PC-9 (cell line): Measurements from ENCODE around the gene ARHGEF37. TPM values are rescaled to one million over a fixed set of nuclear protein-coding genes. Genes with fewer than 3 reads are reported as not detected.
A peak's percentile ranks its signal among the peaks of the same experiment; 100 is the strongest.

Experiments used
- BruUV-seq: library from RNA; stranded (reverse); fragments of 400-500 nt; replicated peaks from 2 replicates; lab custom pipeline; 2021; lab: Mats Ljungman, UMichigan
- CTCF ChIA-PET: fragments of 300-600 bp; sonication (Branson Sonifier 250); formaldehyde crosslinking; loops from one replicate; lab custom pipeline; 2022; ENCODE audit warnings: antibody characterized with exemption; lab: Charles Lee
- POLR2A ChIA-PET: fragments of 300-600 bp; sonication (Branson Sonifier 250); formaldehyde crosslinking; loops from one replicate; lab custom pipeline; 2022; ENCODE audit warnings: antibody characterized with exemption; ENCODE audit not compliant: unreplicated experiment; lab: Charles Lee
- DNase-seq, 2 experiments: peaks; one replicate each; pipeline versions ENCODE4 v3.0.0 to v3.0.0-alpha.2; 2015 to 2022; ENCODE audit warnings: mixed read lengths in 1 of 2
- H2AFZ ChIP-seq: fragments of 200-600 bp; sonication (generic); 2 replicates; pipeline ENCODE4 v1.8.1; 2017; ENCODE audit warnings: antibody characterized with exemption
- H3F3A ChIP-seq: fragments of 200-600 bp; sonication (generic); 2 replicates; pipeline ENCODE4 v1.8.1; 2017; ENCODE audit warnings: antibody characterized with exemption, mild to moderate bottlenecking, low read depth; ENCODE audit not compliant: insufficient read depth
- H3K27ac ChIP-seq: fragments of 200-600 bp; sonication (generic); 2 replicates; pipeline ENCODE4 v1.6.1; 2016; ENCODE audit warnings: mixed run types
- H3K27me3 ChIP-seq: fragments of 200-600 bp; sonication (generic); 2 replicates; pipeline ENCODE4 v1.6.1; 2016; ENCODE audit warnings: low read depth, mixed run types; ENCODE audit not compliant: insufficient read depth
- H3K36me3 ChIP-seq: fragments of 200-600 bp; sonication (generic); 2 replicates; pipeline ENCODE4 v1.6.1; 2016; ENCODE audit warnings: low read depth, mixed run types
- H3K4me1 ChIP-seq: fragments of 200-600 bp; sonication (generic); replicated peaks from 2 replicates; pipeline ENCODE4 v1.6.1; 2016; ENCODE audit warnings: mixed run types; ENCODE audit not compliant: insufficient read depth
- H3K4me2 ChIP-seq: fragments of 200-600 bp; sonication (generic); 2 replicates; pipeline ENCODE4 v1.6.1; 2017; ENCODE audit warnings: mixed run types
- H3K4me3 ChIP-seq: fragments of 200-600 bp; sonication (generic); 2 replicates; pipeline ENCODE4 v1.6.1; 2016; ENCODE audit warnings: mixed run types
- H3K79me2 ChIP-seq: fragments of 200-600 bp; sonication (generic); 2 replicates; pipeline ENCODE4 v1.6.1; 2017; ENCODE audit warnings: low read depth, mixed run types
- H3K9me2 ChIP-seq: fragments of 200-600 bp; sonication (generic); 2 replicates; pipeline ENCODE4 v1.8.1; 2017; ENCODE audit warnings: mild to moderate bottlenecking; ENCODE audit not compliant: insufficient read depth
- H3K9me3 ChIP-seq: fragments of 200-600 bp; sonication (generic); 2 replicates; pipeline ENCODE4 v1.8.1; 2016; ENCODE audit warnings: low read depth; ENCODE audit not compliant: insufficient read depth
- H4K20me1 ChIP-seq: fragments of 200-600 bp; sonication (generic); 2 replicates; pipeline ENCODE4 v1.8.1; 2017; ENCODE audit not compliant: insufficient read depth
- CTCF ChIP-seq: fragments of 200-600 bp; sonication (generic); conservative IDR thresholded peaks from 2 replicates; pipeline ENCODE4 v1.6.1; 2017; ENCODE audit warnings: mixed run types, antibody characterized with exemption, mild to moderate bottlenecking, moderate library complexity
- EZH2 ChIP-seq: fragments of 200-600 bp; sonication (generic); IDR thresholded peaks from 2 replicates; pipeline ENCODE4 v1.8.0; 2017; ENCODE audit warnings: antibody characterized with exemption, low read depth
- intact Hi-C: fragments of 100-400 bp; cut with micrococcal nuclease; formaldehyde crosslinking; loops from one replicate; pipeline ENCODE4 v1.10.0; 2022; ENCODE audit not compliant: unreplicated experiment
- total RNA-seq: library from RNA; stranded (reverse); gene quantifications from 2 replicates; pipeline ENCODE4 v1.2.3, GENCODE V29; 2021

Gene ARHGEF37
- total RNA-seq, 1 experiment from 2014 or later: 5.5 TPM

GRCh38 chr5:149546974-149547373 is 34.3 kb upstream of the ARHGEF37 start:
- H2AFZ ChIP-seq: no peak overlapping the region
- peaks cover 58% of the 10 kb centered on the region for H3K36me3 ChIP-seq
- H3K4me3 ChIP-seq: peak overlapping the region; percentile 40; the same call in 1 of the 2 replicates
- peaks cover 63% of the 10 kb centered on the region for H3F3A ChIP-seq
- BruUV-seq: no TSS peak
- no peaks in the 10 kb centered on the region for H3K9me3 ChIP-seq
- POLR2A ChIA-PET: interaction anchor here (0.5 to 1.1 kb wide), 8 partner anchors 15 to 774 kb away, joined by 3 to 11 read pairs (median 4); no protein-coding TSS in a partner anchor
- no peaks in the 10 kb centered on the region for H3K9me2 ChIP-seq
- H4K20me1 ChIP-seq: peaks cover 60% of the 10 kb centered on the region
- no peaks in the 10 kb centered on the region for H3K27me3 ChIP-seq
- peaks cover 91% of the 10 kb centered on the region for H3K79me2 ChIP-seq
- peak overlapping the region; percentile 86 for H3K27ac ChIP-seq
- H3K4me1 ChIP-seq: peaks cover 43% of the 10 kb centered on the region
- peak overlapping the region; percentile 96 for H3K4me2 ChIP-seq
- intact Hi-C loops: no loop called here
- TF ChIP-seq EZH2: no peak
- TF ChIP-seq CTCF: no peak
- CTCF ChIA-PET: interaction anchor here (0.6 to 0.7 kb wide), 3 partner anchors 23 to 189 kb away, joined by 3 to 5 read pairs (median 3); partner anchors contain the start of gene PCYOX1L
- DNase-seq: peak in 1 of 2 experiments; percentile 94

DNA sequence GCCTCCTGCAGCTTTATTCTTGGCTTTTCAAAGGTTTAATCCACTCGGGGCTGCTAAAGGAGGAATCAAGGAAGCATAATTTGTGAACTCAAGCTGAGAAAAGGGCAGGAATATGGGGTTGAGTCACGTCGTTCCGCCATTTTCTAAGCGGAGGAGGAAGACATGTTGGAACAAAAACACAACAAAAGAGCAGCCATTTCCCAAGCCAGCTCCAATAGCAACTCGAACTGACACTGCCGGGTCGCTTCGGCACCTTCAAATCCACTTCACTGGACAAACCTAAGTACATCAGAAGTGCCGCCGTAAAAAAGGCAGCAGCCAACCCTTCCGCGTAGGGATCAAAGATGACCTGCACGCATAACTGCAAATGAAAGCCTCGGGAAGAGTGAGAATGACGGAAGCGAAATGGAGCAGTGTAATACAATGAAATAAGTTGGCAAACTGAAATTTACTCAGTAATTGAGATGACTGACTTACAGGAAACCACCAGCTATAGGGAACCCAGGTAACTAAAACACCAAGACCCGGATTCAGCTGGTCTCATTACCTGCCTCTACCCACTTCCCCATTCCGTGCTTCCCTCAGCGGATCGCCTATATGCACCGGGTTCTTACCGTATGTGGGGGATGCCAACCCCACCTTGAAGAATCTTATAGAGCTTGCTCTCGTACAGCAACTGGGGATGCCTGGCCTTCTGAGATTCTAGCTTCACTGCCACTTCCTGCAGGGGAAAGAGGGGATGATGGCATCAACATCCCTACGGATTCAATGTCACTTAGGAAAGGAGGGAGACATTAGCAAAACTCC is 31.6 kb upstream of the ARHGEF37 start:
- H3K4me2 ChIP-seq: peak overlapping the region; percentile 96
- H3K27ac ChIP-seq: peak overlapping the region; percentile 86
- no peaks in the 10 kb centered on the region for H3K9me2 ChIP-seq
- peaks cover 63% of the 10 kb centered on the region for H3K4me1 ChIP-seq
- intact Hi-C loops: loop anchor here (2.0 kb wide), 1 partner anchor 65 kb away; no protein-coding TSS in a partner anchor
- ChIA-PET CTCF (interaction anchor here (0.9 kb wide), 1 partner anchor 104 kb away, joined by 4 read pairs; no protein-coding TSS in a partner anchor), POLR2A (interaction anchor here (0.6 to 0.7 kb wide), 4 partner anchors 13 to 413 kb away, joined by 3 to 11 read pairs (median 3); no protein-coding TSS in a partner anchor)
- TF ChIP-seq CTCF (no peak), EZH2 (no peak)
- no peak overlapping the region for H2AFZ ChIP-seq
- H3K4me3 ChIP-seq: peak overlapping the region; percentile 82
- H3F3A ChIP-seq: peaks cover 62% of the 10 kb centered on the region
- H3K79me2 ChIP-seq: peaks cover 89% of the 10 kb centered on the region
- H3K27me3 ChIP-seq: no peaks in the 10 kb centered on the region
- H3K9me3 ChIP-seq: no peaks in the 10 kb centered on the region
- DNase-seq: no peak
- peaks cover 49% of the 10 kb centered on the region for H3K36me3 ChIP-seq
- peaks cover 41% of the 10 kb centered on the region for H4K20me1 ChIP-seq
- BruUV-seq: no TSS peak

DNA sequence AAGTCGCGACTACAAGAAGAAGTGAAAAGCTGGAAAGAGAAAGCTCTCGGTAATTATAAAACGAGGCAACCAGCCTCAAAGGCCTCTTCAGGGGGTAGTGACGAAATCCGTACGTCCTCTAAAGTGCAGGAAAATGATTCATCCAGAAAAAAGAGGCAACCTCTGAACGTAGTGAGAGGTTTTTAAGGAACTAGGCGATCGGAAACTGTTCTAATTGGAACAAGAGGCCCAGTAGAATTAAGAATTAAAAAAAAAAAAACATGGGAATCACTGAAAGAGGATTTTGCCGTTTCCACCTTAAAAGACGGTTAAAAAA is 31.1 kb upstream of the ARHGEF37 start:
- Histone ChIP-seq H3K9me3 (no peaks in the 10 kb centered on the region), H3K36me3 (peaks cover 45% of the 10 kb centered on the region), H3K4me2 (peak overlapping the region; percentile 96), H3K9me2 (no peaks in the 10 kb centered on the region), H3K79me2 (peaks cover 83% of the 10 kb centered on the region), H4K20me1 (peaks cover 36% of the 10 kb centered on the region), H3K4me1 (peaks cover 66% of the 10 kb centered on the region), H3K27me3 (no peaks in the 10 kb centered on the region), H3F3A (peaks cover 67% of the 10 kb centered on the region), H2AFZ (no peak overlapping the region; the same call in 1 of the 2 replicates), H3K4me3 (peak overlapping the region; percentile 82), H3K27ac (peak overlapping the region; percentile 86)
- DNase-seq: no peak
- intact Hi-C loops: loop anchor here (2.0 kb wide), 1 partner anchor 65 kb away; no protein-coding TSS in a partner anchor
- POLR2A ChIA-PET: interaction anchor here (0.6 to 0.7 kb wide), 4 partner anchors 13 to 414 kb away, joined by 3 to 11 read pairs (median 5); no protein-coding TSS in a partner anchor
- CTCF ChIA-PET: interaction anchor here (0.6 to 0.9 kb wide), 3 partner anchors 36 to 104 kb away, joined by 3 to 4 read pairs (median 3); no protein-coding TSS in a partner anchor
- TF ChIP-seq EZH2: no peak
- no peak for TF ChIP-seq CTCF
- BruUV-seq: no TSS peak
